Stimulated activated CD8-positive, alpha-beta memory T cell treated with anti-CD3 and anti-CD28 coated beads, Interleukin-4, amount 100 ng/mL, for 4 hours (primary cell): ENCODE measurements around the gene PTGDR2.

Experiments
- DNase-seq, 2 donors: peaks; one replicate each; pipeline ENCODE4 v3.0.0-alpha.2; 2020; ENCODE audit warnings: low read depth in 2 of 2, low spot score in 1 of 2

Gene PTGDR2

DNA sequence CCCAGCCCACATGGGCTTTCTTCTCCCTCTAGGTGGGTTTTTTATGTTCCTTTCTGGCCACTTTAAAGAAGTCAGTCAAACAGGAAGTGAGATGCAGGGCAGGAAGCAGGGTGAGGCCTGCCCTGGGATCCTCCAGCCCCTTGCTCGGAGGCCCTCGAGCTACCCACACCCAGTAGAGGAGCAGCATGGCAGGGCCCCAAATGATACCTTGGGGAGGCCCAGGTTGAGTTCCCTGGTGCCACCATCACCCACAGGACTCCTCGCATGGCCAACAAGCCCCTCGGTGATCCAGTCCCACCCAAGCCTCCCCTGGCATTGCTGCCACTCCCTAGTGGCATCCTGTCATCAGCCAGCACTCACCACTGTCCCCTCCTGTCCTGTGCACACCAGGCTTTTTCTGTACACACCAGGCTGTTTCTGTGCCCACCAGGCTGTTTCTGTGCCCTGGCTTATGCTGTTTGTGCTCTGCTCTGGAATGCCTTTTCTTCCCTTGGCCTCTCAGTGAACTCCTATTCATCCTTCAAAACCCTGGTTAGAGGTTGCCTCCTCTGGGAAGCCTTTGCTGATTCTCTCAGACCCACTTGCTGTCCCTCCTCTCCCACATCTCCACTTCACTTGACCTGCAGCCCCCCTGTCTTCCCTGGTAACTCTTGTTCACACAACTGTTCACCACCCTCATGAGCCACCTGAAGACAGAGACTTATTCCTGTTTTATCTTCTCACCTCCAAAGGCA is 3.1 kb upstream of the PTGDR2 start:
- DNase-seq: no peak

DNA sequence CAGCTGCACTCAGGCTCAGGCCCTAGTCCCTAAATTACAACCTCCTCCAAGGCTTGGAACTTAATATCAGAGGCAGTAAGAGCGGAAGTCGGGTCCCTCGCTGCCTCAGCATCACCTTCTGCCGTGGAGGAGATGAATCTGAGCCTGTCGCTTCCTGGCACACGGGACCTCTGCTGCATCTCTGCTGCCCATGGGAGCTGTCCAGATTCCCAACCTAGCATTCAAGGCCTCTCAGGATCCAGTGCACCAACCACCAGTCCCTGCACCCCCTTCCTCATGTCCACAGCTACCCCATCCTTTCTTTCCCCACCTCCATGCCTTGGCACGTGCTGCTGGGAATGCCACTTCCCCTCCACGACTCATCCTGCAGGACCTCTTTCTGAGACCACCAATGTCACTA is 2.5 kb upstream of the PTGDR2 start:
- DNase-seq: no peak

DNA sequence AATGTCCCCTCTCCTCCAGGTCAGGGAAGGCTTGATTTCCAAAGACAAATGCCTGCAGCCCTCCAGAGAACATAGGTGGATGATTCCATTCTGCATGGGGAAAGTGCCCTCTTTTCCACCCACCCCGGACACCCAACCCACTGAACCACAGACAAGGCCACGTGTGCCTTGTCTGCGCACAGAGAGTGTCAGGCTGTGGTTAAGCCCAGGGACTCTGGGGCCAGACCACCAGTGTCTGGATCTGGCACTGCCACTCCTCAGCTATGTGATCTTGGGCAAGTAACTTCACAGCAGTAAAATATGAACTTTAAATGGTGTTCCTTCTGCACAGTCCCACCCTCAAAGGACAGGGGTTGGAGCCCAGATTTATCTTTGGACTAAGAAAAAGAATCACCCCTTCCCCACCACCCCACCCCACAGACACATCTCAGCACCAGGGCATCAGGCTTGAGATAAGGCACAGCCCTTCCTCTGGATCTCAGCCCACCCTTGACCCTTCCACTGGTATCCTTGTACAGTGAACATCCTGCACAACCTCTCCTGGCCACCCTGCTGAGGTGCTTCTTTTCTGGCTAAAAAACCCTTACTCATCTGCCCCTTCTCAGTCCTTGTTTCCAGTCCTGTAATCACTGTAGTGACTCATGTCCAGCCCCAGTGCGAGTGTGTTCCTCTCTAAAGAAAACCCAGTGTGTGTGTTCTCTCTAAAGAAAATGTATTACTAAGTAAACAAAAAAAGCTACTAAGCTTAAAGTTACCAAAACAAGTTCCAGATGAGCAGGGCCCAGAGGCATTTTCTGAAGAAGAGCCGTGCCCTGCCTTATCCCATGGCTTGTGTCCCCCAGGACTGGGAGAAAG is 1.9 kb upstream of the PTGDR2 start:
- no peak for DNase-seq

DNA sequence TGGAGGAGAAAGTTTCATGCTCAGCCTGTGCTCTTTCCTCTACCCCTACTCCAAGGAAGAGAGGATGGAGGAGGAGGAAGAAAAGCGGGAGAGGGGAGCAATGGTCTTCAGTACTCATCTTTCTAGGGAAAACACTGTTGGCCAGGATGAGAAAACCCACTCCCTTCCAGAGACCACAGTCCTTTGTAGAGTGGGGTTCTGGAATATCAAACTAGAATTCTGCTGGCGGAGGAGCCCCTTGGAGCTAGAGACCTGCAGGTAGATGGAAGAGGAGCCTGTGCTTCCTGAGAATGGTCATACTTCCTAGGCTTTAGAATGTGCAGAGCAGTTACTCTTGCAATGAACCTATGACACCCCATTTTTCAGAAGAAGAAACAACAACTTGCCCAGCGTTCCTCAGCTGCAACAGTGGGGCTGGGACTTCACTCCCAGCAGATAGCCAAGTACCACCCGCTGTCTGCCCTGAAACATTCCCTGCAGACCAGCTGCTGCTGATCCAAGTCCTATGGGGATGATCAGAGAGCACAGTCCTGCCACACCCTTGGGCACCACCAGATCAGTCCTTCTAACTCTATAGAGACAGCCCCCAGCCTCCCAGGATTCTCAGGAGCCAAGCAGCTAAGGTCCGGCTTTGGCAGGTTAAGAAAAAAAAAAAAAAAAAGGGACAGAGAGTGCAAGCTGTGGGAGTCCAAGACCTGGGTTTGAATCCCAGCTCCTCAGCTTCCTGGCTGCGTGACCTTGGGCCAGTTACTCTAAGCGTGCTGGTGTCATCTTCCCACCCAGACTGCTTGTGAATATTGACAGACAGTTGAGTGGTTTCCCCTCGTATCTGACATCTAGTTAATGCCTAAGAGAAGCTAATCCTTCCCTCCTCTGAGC is 664 bp downstream of the PTGDR2 start:
- DNase-seq: no peak

DNA sequence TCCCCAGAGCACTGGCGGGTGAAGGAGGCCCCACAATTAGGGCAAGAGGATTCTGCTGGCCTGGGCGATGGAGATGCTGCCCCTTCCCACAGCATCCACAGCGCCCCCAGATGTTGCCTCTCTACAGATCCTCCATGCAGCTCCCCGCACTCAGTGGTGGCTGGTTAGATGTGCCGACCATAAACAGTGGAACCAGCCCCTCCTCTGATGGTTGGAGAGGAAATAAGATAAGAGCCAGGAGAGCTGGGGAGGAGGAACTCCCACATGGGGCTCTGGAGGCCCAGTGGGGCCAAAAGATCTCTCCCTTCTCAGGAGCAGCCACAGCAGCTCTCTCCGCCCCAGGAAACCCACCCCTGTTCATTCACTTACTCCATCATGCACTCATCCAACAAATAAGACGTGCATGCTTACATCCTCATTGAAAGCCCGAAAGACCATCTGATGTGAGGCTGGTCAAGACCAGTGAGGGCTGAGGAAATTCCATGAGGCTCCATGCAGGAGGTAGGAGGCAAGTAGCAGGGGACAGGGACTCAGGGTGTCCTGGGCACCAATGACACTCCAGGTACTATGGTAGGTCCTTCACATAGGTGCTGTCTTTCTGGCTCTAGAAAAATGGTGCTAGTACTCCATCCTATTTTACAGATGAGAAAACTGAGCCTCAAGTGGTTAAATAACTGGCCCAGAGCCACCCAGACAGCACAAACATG is 1.5 kb downstream of the PTGDR2 start:
- no peak for DNase-seq

DNA sequence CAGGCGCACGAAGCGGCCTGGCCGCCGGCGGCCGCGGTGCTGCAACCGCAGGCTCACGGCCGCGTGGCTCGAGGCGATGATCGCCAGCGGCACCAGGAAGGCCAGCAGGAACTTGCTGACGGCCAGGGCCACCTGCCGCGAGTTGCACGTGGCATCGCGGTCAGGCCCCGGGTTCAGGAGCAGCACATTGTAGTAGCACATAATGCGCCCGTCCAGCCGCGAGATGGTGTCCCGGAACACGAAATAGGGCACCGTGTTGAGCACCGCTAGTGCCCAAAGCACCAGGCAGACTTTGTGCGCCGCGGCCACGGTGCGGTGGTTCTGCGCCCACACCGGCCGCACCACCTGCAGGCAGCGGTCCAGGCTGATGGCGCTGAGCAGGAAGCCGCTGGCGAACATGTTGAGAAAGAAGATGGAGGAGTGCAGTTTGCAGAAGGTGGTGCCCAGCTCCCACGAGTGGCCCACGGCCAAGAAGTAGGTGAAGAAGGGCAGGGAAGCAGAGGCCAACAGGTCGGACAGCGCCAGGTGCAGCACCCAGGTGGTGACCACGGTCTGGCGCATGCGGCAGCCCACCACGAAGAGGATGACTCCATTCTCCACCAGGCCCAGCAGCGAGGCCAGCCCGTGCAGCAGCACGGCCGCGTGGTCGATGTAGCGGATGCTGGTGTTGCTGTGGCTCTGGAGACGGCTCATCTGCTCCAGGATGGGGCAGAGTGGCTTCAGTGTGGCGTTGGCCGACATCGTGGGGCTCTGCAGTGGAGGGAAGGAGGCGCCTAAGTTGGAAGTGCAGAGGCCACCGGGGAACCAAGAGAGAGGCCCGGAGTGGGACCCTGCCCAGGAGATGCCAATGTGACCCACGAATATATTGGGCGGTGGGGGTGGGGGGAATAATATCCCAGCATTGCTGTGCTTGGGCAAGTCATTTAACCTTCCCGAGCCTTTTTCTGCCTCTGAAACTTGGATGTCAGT is 2.5 kb downstream of the PTGDR2 start:
- no peak for DNase-seq

DNA sequence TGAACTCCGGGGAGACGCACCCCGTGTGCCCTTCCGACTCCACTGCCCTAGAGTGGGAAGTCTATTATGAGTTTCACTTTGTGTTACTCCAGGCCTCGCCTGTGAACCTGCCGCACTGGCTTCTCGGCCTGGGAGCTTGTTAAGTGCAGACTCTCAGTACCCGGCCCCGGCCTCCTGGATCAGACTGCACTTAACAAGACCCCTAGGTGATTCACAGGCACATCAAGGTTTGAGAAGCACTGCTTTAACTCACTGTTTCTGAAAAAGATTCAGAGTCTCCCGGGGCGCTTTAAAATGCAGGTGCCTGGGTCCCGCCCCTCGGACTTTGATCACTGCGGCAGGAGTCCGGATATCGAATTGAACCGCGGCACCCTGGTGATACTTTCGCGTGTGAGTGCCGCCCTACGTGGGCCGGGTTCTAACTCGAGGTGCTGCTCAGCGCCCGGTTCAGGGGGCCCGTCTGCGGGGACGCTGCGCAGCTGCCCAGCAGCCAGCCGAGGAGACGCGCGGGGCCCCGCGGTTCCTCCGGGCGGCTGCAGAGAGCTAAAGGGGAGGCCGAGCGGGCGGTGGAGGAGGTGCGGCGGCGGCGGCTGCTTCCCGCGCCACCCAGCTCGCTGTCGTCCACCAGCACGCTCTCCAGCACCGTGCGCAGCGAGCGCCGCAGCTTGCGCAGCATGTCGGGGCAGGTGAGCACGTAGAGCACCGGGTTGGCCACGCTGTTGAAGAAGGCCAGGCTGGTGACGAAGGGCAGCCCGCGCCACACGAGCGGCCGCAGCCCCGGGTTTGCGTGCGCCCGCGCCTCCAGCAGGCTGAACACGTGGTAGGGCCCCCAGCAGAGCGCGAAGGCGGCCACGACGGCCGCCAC is 3.4 kb downstream of the PTGDR2 start:
- DNase-seq: no peak

DNA sequence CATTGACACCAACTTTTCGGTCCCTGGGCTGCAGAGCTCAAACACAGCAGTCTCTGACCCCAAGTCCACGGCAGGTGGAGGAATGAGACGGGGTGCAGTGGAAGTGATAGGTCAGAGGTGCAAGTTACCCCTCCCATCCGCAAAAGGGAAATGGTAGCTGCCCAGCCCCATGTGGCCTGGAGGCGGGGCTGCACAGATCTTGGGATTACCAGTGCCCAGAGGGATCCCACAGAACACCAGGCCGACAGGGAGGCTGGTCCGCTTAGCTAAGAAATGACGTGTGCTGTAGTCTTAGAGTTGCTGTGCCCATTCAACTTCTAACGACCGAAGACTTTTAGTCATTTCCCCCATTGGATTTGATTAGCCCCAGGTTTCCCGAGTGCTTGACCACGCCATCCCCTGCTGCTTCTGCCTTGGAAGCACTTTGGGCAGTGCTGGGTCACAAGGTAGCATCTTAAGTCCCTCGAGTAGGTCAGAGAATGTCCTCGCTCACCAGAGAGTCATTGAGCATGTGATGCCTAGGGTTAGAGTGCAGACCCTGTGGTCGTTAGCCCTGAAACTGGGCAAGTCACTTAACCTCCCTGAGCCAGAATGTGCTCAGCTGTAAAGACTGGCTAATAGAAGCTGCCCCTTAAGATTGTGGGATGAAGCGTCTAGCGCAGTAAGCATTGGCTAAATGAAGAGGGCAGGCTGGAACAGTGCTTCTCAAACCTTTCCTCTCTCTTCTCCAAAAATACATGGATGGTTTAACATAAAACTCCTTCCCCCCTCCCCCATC is 4.2 kb downstream of the PTGDR2 start:
- DNase-seq: no peak

DNA sequence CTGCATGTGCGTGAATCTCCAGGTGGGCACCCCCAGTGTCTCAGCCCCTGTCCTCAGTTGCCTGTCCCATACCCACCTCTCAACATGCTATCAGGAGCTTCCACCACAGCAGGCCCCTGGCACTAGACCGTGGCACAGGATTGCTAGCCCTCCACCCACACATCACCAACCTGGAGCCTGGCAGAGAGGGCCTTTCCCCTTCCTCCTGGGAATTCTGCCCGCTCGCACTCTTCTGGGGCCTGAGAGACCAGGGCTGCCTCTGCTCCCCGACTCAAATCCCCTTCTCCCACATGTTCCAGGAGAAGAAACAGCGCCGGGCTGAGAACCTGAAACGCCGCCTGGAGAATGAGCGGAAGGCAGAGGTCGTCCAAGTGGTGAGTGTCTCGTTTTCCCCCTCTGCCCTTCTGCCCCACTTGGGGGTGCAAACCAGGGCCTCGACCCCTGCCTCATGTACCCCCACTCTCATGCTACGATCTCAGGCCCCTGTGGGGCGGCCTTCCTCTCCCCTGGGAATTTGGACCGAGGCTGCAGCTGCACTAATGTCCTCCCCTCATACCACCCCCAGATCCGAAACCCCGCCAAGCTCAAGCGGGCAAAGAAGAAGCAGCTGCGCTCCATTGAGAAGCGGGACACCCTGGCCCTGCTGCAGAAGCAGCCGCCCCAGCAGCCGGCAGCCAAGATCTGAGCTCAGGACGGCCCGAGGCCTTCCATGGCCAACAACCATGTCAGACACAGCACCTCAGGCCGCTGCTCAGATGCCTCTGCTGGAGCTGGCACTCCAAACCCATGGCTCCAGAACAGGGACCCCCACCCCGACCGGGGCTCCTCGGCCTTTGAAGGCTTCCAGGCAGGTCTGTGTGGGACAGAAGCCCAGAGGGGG is 5.9 kb downstream of the PTGDR2 start:
- DNase-seq: no peak

DNA sequence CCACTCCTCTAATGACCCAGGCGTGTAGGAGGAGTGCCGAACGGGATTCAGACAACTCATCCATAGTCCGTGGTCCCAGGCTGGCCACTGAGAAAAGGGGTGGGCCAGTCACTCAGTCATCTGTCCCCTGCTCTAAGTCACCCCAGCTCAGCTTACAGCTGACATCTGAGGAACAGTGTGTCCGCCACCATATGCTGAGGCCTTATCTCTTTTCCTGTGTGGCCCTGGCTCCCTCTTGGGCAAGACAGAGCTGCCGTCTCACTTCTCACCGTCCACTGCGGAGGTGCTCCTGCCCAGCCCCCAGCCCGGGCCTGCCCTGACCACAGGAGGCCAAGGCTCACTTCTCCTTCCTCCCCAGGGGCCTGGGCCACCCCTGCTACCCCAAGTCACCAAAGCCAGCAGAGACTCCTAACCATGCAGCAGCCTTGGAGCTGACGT is 7.0 kb downstream of the PTGDR2 start:
- no peak for DNase-seq

DNA sequence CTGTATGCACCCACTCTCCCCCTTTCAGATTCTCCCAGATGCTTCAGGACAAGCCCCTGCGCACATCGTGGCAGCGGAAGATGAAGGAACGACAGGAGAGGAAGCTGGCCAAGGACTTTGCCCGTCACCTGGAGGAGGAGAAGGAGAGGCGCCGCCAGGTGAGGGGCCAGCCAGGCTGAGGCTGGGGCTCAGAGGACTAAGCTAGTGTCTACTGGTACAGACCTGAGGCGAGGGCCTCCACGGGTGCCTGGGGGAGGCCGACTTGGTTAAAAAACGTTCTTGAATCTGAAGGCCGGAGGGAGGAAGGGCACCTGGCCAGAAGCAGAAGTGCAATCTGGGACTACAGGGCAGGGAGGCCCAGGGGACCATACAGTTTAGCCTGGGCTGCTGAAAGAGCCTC is 7.9 kb downstream of the PTGDR2 start:
- DNase-seq: no peak

DNA sequence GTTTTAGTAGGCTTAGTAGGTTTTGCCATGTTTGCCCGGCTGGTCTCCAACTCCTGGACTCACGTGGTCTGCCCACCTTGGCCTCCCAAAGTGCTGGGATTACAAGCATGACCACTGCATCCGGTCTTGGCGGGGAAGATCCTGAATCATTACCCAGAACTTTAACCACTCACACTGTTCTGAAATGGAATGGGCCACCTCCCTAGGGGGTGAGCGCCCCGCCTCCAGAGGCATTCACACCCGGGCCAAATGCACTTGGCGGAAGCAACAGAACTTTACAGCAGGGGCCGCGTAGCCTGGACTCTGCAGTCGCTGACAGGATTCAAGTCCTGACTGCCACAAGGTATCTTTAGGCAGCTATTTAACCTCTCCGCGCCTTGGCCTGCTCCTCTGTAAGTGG is 8.5 kb downstream of the PTGDR2 start:
- no peak for DNase-seq

DNA sequence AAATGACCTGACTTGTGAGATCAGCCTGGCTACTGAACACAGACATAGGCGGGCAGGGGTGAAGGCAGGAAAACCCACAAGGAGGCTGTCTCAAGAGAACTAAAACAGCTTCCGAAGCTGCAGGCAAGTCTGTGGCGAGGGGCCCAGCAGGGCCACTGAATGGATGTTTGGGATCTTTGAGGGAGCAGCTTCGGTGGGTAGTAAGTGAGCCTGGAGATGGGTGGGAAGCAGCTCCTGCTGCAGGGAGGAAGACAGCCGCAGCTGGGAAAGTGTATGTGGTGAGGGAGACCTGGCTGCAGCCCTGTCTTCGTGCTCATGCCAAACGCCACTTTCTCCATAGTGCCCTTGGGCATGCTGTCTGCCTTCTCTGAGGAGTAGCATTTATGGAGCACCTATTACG is 10.4 kb downstream of the PTGDR2 start:
- no peak for DNase-seq

DNA sequence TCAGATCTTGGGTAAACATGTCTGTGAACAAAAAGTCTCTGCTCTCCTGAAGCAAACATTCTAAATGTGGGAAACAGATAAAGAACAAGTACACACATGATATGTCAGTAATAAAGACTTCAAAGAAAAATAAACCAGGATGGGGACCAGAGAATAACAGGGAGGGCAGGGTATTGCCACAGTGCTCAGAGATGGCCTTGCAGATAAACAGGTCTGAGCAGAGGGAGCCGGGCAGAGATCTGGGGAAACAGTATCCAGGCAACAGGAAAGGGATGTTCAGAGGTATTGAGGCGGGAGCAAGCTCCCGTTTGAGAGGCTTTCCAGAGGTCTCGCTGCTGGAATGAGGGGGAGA is 10.9 kb downstream of the PTGDR2 start:
- DNase-seq: no peak

DNA sequence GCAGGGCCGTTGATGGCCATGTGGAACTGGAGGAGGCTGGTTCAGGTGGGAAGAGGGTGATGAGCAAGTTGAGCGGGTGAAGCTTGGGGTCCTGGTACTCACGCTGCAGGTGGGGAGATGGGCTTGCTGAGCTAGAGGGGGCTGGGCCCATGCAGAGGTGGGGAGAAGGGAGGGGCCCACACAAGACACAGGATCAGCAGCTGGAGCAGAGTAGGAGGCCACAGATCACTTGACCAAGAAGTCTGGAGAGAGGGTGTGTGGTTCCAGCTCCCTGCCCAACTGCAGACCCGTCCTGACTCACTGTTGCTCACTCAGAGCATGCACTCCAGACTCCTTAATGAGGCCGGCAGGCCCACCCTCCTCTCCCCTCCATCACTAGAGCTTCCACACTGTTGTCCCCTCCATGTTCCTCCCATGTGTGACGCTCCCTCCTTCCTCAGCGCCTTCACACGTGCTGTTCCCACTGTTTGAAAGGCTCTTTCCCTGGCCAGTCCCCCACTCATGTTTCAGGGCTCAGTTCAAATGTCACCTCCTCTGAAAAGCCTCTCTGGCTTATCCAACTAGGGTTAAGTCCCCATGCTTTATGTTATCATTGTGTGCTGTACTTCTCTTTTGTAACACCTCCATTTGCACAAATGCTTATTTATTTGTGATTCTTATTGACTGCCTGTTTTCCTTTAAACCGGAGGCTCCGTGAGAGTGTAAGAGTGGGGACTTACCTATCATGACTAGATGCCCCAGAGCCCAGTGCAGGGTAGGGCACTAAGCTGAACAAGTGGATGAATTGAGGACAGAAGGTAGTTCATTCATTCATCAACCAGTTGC is 11.5 kb downstream of the PTGDR2 start:
- no peak for DNase-seq
